SK-N-SH (cell line): ENCODE data around the gene ROBO1. TPM values are rescaled to one million over a fixed set of nuclear protein-coding genes. Genes with fewer than 3 reads are reported as not detected.

Experiments
- CTCF ChIA-PET: fragments of 300-600, 350-600 bp; formaldehyde crosslinking; extraction: SDS; loops from one replicate; lab custom pipeline; 2021; lab: Yijun Ruan, JAX
- POLR2A ChIA-PET: fragments of 350-600 bp; sonication (Branson Sonifier 250); formaldehyde crosslinking; extraction: SDS; loops from one replicate; lab custom pipeline; 2020; ENCODE audit warnings: antibody characterized with exemption, inconsistent platforms; lab: Yijun Ruan, JAX
- DNase-seq: peaks from one replicate; pipeline ENCODE4 v3.0.0; 2012
- H2AFZ ChIP-seq: fragments of 200-600 bp; sonication (generic); 2 replicates; pipeline ENCODE4 v1.8.1; 2016; ENCODE audit warnings: antibody characterized with exemption, mild to moderate bottlenecking, low read depth
- H3F3A ChIP-seq: fragments of 200-600 bp; sonication (generic); replicated peaks from 2 replicates; pipeline ENCODE3; 2016; ENCODE audit warnings: antibody characterized with exemption, mild to moderate bottlenecking; ENCODE audit not compliant: insufficient read depth
- H3K27ac ChIP-seq, 2 experiments: fragments of 200-500 bp in 1 of 2; fragments of 200-600 bp in 1 of 2; sonication (Bioruptor generic) in 1 of 2; sonication (generic), shearing (Covaris generic) in 1 of 2; 2 replicates each; pipeline versions ENCODE4 v1.5.1 to v1.6.1; 2014 to 2016; ENCODE audit warnings: low read depth in 2 of 2, inconsistent platforms in 1 of 2, low read length in 1 of 2, mild to moderate bottlenecking in 1 of 2, mixed read lengths in 1 of 2
- H3K27me3 ChIP-seq: fragments of 200-600 bp; sonication (generic), shearing (Covaris generic); 2 replicates; pipeline ENCODE4 v1.6.1; 2016; ENCODE audit warnings: mixed run types; ENCODE audit not compliant: insufficient read depth
- H3K36me3 ChIP-seq, 2 experiments: fragments of 200-500 bp in 1 of 2; fragments of 200-600 bp in 1 of 2; sonication (Bioruptor generic) in 1 of 2; sonication (generic) in 1 of 2; replicated peaks in 1 of 2; 2 replicates each; pipeline versions ENCODE3 to v1.5.1; 2014 to 2016; ENCODE audit warnings: low read length in 1 of 2, mild to moderate bottlenecking in 1 of 2; ENCODE audit not compliant: insufficient read depth in 2 of 2, control insufficient read depth in 1 of 2
- H3K4me1 ChIP-seq, 2 experiments: fragments of 200-500 bp in 1 of 2; fragments of 200-600 bp in 1 of 2; sonication (Bioruptor generic) in 1 of 2; sonication (generic), shearing (Covaris generic) in 1 of 2; 2 replicates each; pipeline versions ENCODE4 v1.5.1 to v1.6.1; 2014 to 2016; ENCODE audit warnings: low read depth in 1 of 2, low read length in 1 of 2, mixed run types in 1 of 2; ENCODE audit not compliant: insufficient read depth in 2 of 2, control insufficient read depth in 1 of 2
- H3K4me2 ChIP-seq: fragments of 200-600 bp; sonication (generic), shearing (Covaris generic); 2 replicates; pipeline ENCODE4 v1.6.1; 2017; ENCODE audit warnings: mixed run types
- H3K4me3 ChIP-seq, 2 experiments: fragments of 200-500 bp in 1 of 2; fragments of 200-600 bp in 1 of 2; sonication (Bioruptor generic) in 1 of 2; sonication (generic), shearing (Covaris generic) in 1 of 2; 2 replicates each; pipeline versions ENCODE4 v1.5.1 to v1.8.1; 2014 to 2016; ENCODE audit warnings: low read depth in 2 of 2, inconsistent platforms in 1 of 2, low read length in 1 of 2, mild to moderate bottlenecking in 1 of 2, mixed read lengths in 1 of 2, moderate library complexity in 1 of 2
- H3K79me2 ChIP-seq: fragments of 200-600 bp; sonication (generic); 2 replicates; pipeline ENCODE4 v1.8.1; 2017; ENCODE audit warnings: mild to moderate bottlenecking; ENCODE audit not compliant: insufficient read depth
- H3K9ac ChIP-seq: fragments of 200-600 bp; sonication (generic); 2 replicates; pipeline ENCODE4 v1.6.1; 2017; ENCODE audit warnings: mixed run types
- H3K9me2 ChIP-seq: fragments of 200-600 bp; sonication (generic); 2 replicates; pipeline ENCODE4 v1.6.1; 2017; ENCODE audit warnings: mixed run types
- H3K9me3 ChIP-seq: fragments of 200-600 bp; sonication (generic); 2 replicates; pipeline ENCODE4 v1.6.1; 2017; ENCODE audit warnings: mixed run types, mild to moderate bottlenecking, moderate library complexity
- H4K20me1 ChIP-seq: fragments of 200-600 bp; sonication (generic); 2 replicates; pipeline ENCODE4 v1.6.1; 2017; ENCODE audit warnings: mild to moderate bottlenecking, mixed run types; ENCODE audit not compliant: insufficient read depth
- FOSL2 ChIP-seq: IDR thresholded peaks from 2 replicates; pipeline ENCODE4 v1.4.0; 2012; ENCODE audit warnings: low read depth, mild to moderate bottlenecking, moderate library complexity, borderline replicate concordance
- FOXM1 ChIP-seq: IDR thresholded peaks from 2 replicates; pipeline ENCODE4 v1.4.0; 2012; ENCODE audit warnings: low read depth, mild to moderate bottlenecking
- MXI1 ChIP-seq: IDR thresholded peaks from 2 replicates; pipeline ENCODE4 v1.6.1; 2012; ENCODE audit warnings: mild to moderate bottlenecking, low read depth, low read length, improper control_type of control experiment
- NFIC ChIP-seq: IDR thresholded peaks from 2 replicates; pipeline ENCODE4 v1.4.0; 2012; ENCODE audit warnings: borderline replicate concordance
- POLR2AphosphoS5 ChIP-seq: IDR thresholded peaks from 2 replicates; pipeline ENCODE4 v1.6.1; 2012; ENCODE audit warnings: low read depth, low read length
- RAD21 ChIP-seq: IDR thresholded peaks from 2 replicates; pipeline ENCODE4 v1.6.1; 2012; ENCODE audit warnings: mild to moderate bottlenecking, low read length
- REST ChIP-seq: IDR thresholded peaks from 2 replicates; pipeline ENCODE4 v1.6.1; 2012; ENCODE audit warnings: mild to moderate bottlenecking, low read depth, low read length, moderate library complexity
- RFX5 ChIP-seq: IDR thresholded peaks from 2 replicates; pipeline ENCODE4 v1.6.1; 2012; ENCODE audit warnings: mild to moderate bottlenecking, improper control_type of control experiment, low read length
- RXRA ChIP-seq: IDR thresholded peaks from 2 replicates; pipeline ENCODE4 v1.4.0; 2012; ENCODE audit warnings: low read depth, mild to moderate bottlenecking, borderline replicate concordance
- SIN3A ChIP-seq: IDR thresholded peaks from 2 replicates; pipeline ENCODE4 v1.6.1; 2012; ENCODE audit warnings: low read depth, mild to moderate bottlenecking, low read length, moderate library complexity, borderline replicate concordance
- SMC3 ChIP-seq: IDR thresholded peaks from 2 replicates; pipeline ENCODE4 v1.6.1; 2012; ENCODE audit warnings: low read depth, low read length, improper control_type of control experiment
- USF1 ChIP-seq: IDR thresholded peaks from 2 replicates; pipeline ENCODE4 v1.4.0; 2012; ENCODE audit warnings: low read depth, borderline replicate concordance
- YY1 ChIP-seq: IDR thresholded peaks from 2 replicates; pipeline ENCODE4 v1.4.0; 2012; ENCODE audit warnings: low read depth, mild to moderate bottlenecking
- ZBTB33 ChIP-seq: IDR thresholded peaks from 2 replicates; pipeline ENCODE4 v1.4.0; 2012; ENCODE audit warnings: low read depth, borderline replicate concordance
- WGBS: methylation state at CpG from one replicate; pipeline ENCODE4 v1.1.6; 2017; ENCODE audit warnings: low lambda C conversion rate; 5-methylcytosine and 5-hydroxymethylcytosine counted together
- polyA plus RNA-seq, 3 experiments: library from polyadenylated mRNA; depleted of rRNA; stranded (reverse); fragments of >200 nt; gene quantifications; 2 replicates each; pipeline ENCODE4 v1.2.3, GENCODE V29; 2012
- TF ChIP-seq, protein P1 (sequence below): fragments of 150-350 bp; IDR thresholded peaks from 2 replicates; pipeline ENCODE4 v1.6.1; 2017; ENCODE audit warnings: antibody characterized with exemption, low read length, low read depth, borderline replicate concordance

The ROBO1 gene
- polyA plus RNA-seq, 1 of the 3 experiments (the other 2 are of a cell fraction), result 22.7 TPM

DNA sequence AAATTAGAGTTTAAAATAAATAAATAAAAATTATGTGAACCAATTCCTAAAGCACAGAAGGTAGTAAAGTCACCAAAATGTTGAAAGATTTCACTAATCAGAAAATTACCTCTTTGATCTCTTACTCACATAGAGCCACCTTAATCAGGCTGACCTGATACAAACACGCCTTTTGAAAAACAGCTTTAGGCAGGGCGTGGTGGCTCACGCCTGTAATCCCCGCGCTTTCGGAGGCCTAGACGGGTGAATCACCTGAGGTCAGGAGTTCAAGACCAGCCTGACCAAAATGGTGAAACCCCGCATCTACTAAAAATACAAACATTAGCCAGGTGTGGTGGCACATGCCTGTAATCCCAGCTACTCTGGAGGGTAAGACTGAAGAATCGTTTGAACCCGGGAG is 1197.3 kb downstream of the ROBO1 start:
- Histone ChIP-seq H4K20me1 (no peaks in the 10 kb centered on the region), H2AFZ (no peak overlapping the region), H3K79me2 (no peaks in the 10 kb centered on the region), H3K27ac (no peak overlapping the region), H3K27me3 (no peaks in the 10 kb centered on the region), H3K36me3 (no peaks in the 10 kb centered on the region), H3K4me3 (no peak overlapping the region), H3K9me2 (no peaks in the 10 kb centered on the region), H3K9ac (no peak overlapping the region), H3K9me3 (no peaks in the 10 kb centered on the region), H3K4me1 (peaks cover 0 to 3% of the 10 kb centered on the region in 2 experiments; a peak in 1 of 4 replicates), H3K4me2 (no peak overlapping the region), H3F3A (no peaks in the 10 kb centered on the region)
- 83% methylated on average over 10 of the region's 10 CpGs for WGBS
- ChIA-PET POLR2A (no interaction called here), CTCF (no interaction called here)
- TF ChIP-seq POLR2AphosphoS5 (no peak), SMC3 (no peak), YY1 (no peak), FOXM1 (no peak), FOSL2 (no peak), REST (no peak), RFX5 (no peak), SIN3A (no peak), NFIC (no peak), ZBTB33 (no peak), RAD21 (no peak), USF1 (no peak), MXI1 (no peak), RXRA (no peak)
- TF ChIP-seq, protein P1, sequence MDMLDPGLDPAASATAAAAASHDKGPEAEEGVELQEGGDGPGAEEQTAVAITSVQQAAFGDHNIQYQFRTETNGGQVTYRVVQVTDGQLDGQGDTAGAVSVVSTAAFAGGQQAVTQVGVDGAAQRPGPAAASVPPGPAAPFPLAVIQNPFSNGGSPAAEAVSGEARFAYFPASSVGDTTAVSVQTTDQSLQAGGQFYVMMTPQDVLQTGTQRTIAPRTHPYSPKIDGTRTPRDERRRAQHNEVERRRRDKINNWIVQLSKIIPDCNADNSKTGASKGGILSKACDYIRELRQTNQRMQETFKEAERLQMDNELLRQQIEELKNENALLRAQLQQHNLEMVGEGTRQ, result no peak
- no peak for DNase-seq
